Daoy (cell line): Measurements from ENCODE around the gene DIP2C. TPM values are rescaled to one million over a fixed set of nuclear protein-coding genes. Genes with fewer than 3 reads are reported as not detected.

ENCODE experiments used
- DNase-seq: peaks from one replicate; pipeline ENCODE4 v3.0.0-alpha.2; 2015; ENCODE audit warnings: low read depth
- total RNA-seq: library from RNA; depleted of rRNA; stranded (reverse); fragments of >200 nt; shearing (Covaris generic); gene quantifications from 2 replicates; pipeline ENCODE4 v1.2.3, GENCODE V29; 2014

Gene DIP2C
- total RNA-seq, 1 experiment from 2014 or later, result 2.7 TPM

DNA sequence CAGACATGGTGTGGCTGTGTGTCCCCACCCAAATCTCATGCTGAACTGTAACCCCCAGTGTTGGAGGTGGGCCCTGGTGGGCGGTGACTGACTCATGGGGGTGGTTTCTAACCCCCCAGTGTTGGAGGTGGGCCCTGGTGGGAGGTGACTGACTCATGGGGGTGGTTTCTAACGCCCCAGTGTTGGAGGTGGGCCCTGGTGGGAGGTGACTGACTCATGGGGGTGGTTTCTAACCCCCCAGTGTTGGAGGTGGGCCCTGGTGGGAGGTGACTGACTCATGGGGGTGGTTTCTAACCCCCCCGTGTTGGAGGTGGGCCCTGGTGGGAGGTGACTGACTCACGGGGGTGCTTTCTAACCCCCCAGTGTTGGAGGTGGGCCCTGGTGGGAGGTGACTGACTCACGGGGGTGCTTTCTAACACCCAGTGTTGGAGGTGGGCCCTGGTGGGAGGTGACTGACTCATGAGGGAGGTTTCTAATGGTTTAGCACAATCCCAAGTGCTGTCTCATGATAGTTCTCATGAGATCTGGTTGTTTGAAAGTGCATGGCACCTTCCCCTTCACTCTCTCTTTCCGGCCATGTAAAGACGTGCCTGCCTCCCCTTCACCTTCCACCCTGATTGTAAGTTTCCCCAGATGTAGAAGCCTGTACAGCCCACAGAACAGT, 78.7 kb downstream of the DIP2C start:
- DNase-seq, result peak; percentile 74

DNA sequence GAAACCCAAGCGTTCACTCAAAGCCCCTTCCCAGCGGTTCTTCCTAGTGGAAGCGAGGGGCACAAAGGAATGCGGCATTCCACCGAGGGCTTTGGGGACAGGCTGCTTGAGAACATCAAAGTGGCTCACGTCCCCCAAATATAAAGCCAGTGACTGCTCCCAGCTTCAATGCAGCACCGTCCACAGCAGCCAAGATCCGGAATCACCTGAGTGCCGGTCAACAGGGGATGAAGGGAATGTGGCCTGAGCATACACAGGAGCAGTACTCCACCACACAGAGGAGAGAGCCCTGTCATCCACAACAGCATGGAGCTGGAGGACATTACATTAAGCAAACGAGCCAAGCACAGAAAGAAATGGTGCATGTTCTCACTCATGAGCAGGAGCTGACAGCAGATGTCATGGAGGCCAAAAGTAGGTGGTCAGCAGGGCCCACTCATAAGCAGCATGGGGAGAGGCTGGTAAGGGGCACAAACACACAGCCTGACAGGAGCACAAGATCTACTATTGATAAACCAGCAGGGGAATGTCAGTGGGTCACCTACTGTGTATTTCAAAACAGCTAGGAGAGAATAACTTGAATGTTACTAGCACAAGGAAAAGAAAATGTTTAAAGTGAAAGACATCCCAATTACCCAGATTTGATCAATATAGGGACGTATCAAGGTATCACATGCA, 79.5 kb downstream of the DIP2C start:
- no peak for DNase-seq

- DNase-seq, result no peak
These were observed 80.2 kb downstream of the DIP2C start for GRCh38 chr10:609262-609658.

DNA sequence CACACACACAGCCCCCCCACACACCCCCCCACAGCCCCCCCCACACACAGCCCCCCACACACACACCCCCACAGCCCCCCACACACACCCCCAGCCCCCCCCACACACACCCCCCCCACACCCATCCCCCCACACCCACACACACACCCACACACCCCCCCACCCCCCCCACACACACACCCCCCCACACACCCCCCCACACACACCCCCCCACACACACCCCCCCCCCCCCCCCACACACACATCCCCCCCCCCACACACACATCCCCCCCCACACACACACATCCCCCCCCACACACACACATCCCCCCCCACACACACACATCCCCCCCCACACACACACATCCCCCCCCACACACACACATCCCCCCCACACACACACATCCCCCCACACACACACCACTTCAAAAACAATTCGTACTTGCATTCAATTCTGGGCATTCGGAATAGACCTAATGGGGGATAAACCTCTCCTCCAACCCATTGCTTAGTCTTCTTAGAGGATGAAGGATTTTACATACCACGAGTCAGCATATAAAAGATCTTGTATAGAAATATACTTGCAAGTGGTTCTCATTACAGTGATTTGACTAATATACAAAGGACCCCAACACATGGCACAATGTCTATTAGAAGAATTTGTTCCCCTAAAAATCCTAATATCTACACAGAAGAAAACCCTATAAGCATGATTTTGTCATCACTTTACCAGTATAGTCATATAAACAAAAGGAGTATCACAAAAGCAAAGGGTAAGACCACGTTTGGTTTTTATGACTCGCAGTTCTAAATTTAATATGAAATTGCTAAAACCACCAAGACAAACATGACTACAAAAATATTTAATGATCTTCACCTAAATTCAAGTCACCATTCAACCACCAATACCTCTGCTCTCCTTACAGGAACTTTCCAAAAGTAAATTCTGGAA, 80.9 kb downstream of the DIP2C start:
- no peak for DNase-seq

DNA sequence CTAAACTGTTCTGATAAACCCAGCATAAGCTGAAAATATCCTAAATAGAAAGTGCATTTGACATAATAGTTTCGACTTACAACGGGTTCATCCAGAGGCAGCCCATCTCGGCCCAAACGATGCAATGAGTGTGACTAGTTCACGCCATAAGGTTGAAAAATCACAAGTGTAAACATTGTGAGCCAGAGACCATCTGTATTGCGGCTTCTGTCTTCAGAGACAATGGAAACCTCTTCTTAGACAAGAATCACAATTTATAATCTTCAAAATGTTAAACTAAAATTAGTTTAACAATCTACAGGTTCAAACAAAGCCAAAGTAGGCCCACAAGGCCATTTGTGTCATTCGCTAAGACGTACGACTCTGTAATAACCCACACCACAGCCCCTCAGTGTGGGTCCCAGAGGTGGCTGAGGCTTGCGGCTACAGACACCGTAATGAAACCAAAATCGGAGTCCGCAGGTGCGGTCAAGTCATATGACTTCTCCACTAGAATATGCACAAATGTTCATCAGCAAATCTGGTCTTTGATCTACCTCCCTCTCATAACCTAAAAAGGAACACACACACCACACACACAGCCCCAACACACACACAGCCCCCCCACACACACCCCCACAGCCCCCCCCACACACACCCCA, 81.8 kb downstream of the DIP2C start:
- DNase-seq, result no peak

DNA sequence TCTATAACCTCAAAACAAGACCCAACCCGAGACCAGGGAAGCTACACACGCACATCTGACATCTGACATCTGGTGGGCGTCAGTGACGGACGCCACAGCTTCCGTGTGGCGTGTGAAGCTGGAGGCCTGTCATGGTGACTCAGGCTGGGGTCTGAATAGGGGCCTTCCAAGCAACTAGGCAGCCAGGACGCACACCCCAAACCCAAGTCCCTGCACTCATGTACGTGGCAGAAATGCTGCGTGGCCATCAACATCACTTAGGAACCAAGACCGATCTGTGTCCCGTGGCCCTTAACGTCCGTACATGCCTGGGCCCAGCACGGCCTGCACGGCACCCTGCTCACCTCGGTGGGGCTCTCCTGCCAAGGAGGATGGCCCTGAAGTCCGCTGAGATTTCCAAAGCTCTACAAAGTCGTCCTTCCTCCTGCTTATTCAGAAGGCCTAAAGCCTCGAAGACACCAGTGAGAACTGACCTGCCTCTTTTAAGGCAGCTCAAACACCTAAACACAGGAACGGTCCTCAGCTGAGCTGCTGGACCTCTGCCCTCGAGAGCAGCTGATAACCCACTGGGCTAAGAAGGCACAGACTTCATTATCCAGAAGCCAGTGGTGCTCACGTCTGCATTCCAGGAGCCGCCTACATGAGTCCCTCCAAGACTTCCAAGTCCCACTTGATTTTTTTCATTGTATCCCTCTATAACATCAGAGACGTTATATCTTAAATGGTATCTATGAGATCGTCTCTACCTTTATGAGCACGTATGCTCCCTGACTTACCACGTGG, 82.5 kb downstream of the DIP2C start:
- DNase-seq, result no peak

- no peak for DNase-seq
These were observed 83.7 kb downstream of the DIP2C start for GRCh38 chr10:605632-606325.

DNA sequence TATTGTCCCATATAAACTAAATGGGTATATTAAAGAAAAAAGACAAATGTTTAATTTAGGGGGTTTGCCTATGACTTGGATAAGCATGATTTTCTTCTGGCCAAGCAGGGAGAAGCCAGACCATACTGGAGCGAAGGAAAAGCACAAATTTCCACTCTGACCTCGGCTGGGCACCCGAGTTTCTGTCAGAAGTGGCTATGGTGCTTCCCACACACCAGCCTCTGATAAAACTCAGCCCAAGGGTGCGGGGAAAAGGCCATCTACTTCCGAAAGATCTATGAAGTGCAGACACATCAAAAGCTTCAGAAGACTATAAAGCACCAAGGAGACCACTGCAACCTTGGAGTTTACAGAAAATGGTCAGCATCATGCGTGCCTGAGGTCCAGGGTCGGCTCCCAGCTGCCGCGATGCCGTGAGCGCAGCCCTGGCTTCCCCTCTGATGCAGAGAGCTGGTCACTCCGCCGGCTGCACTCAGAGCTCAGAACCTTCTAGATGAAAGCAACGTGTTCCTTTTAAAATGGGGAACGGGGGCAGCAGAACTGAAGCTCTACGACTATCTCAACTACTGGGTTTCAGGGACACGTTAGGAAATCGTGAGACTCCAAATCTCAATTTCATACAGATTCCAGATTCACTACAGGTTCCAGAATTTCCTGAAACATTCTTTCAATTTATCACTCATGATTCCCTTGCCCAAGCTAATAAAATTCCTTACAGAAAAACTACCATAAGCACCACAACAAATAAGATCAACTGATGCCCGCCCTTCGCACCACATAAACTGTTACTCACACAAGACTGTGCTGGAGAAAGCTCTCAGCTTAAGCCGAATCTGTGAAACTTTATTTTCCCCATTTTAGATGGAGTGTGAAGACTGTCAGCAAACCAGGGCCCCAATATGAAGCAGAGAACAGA, 84.5 kb downstream of the DIP2C start:
- no peak for DNase-seq

- DNase-seq, result no peak
These were observed 85.7 kb downstream of the DIP2C start for GRCh38 chr10:603745-604144.

GRCh38 chr10:602391-603005, 87.0 kb downstream of the DIP2C start:
- DNase-seq, result no peak

DNA sequence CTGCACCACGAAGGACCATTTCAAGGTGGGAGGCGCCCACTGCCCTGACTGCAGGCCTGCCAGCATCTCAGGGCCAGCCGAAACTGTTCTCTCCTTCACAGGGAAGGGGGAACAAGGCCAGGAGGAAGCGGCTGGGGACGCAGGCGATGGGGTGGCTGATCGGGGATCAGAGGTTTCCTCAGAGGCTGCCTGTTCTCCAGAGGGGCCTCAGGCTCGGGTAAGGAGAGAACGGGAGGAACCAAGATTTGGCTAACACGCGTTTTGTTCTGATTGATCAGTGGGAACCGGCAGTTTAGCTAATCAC, 87.9 kb downstream of the DIP2C start:
- no peak for DNase-seq

- peak; percentile 9 for DNase-seq
These were observed 88.4 kb downstream of the DIP2C start for GRCh38 chr10:600876-601659.

GRCh38 chr10:600234-600633, 89.2 kb downstream of the DIP2C start:
- no peak for DNase-seq

DNA sequence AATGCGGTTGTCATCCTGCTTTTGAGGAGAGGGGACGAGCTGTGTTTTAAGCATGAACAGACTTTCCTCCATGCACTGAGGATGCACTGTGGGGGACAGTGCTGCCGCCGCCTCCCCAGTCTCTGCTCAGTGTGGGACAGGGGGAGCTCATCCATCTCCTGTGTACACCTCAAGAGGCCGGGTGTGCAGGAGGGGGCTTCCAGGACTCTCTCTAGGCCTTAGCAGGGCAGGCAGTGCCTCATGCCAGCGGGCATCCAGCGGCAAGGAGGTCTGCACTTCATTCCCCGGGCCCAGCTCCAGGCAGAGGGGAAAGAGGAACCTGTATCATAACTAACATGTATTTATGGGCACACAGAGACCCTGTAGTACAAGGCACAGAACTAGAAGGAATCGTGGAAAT, 89.7 kb downstream of the DIP2C start:
- no peak for DNase-seq

- DNase-seq, result peak; percentile 86
These were observed 90.9 kb downstream of the DIP2C start for GRCh38 chr10:598415-599170.

GRCh38 chr10:597976-598375, 91.5 kb downstream of the DIP2C start:
- no peak for DNase-seq

GRCh38 chr10:596725-597345, 92.6 kb downstream of the DIP2C start:
- no peak for DNase-seq
